Endothelial cell of umbilical vein (primary cell): Measurements from ENCODE around the gene NEU3.

ENCODE experiments used
- CTCF ChIP-seq, 2 donors: IDR thresholded peaks; 1 replicate in 1 of 2; 2 replicates in 1 of 2; pipeline ENCODE4 v1.5.1; 2011; ENCODE audit warnings: low read length in 2 of 2, mild to moderate bottlenecking in 2 of 2, moderate library complexity in 2 of 2, control low read depth in 1 of 2, inconsistent platforms in 1 of 2, low read depth in 1 of 2; ENCODE audit not compliant: insufficient read depth in 1 of 2; ENCODE audit errors: extremely low read depth in 1 of 2
- EZH2 ChIP-seq: IDR thresholded peaks from 2 replicates; pipeline ENCODE4 v1.6.1; 2012; ENCODE audit warnings: borderline replicate concordance, low read depth, mild to moderate bottlenecking, moderate library complexity, low read length, inconsistent platforms; ENCODE audit not compliant: severe bottlenecking
- MAX ChIP-seq: IDR thresholded peaks from 2 replicates; pipeline ENCODE4 v1.6.1; 2011; ENCODE audit not compliant: insufficient read depth, insufficient read length
- MYC ChIP-seq: IDR thresholded peaks from one replicate; pipeline ENCODE4 v1.6.1; 2011; ENCODE audit warnings: mild to moderate bottlenecking, low read depth, low read length
- POLR2A ChIP-seq: IDR thresholded peaks from 2 replicates; pipeline ENCODE4 v1.6.1; 2012; ENCODE audit warnings: low read depth, mild to moderate bottlenecking, control low read depth, low read length
- POLR2AphosphoS5 ChIP-seq: IDR thresholded peaks from 2 replicates; pipeline ENCODE4 v1.6.1; 2012; ENCODE audit warnings: low read depth, mild to moderate bottlenecking, control low read depth, low read length, moderate library complexity; ENCODE audit not compliant: insufficient read depth

GRCh38 chr11:74992852-74993251 is 4.1 kb downstream of the NEU3 start:
- TF ChIP-seq CTCF (IDR thresholded peaks at IDR 0.05; ENCODE audit: extremely low read depth in 1 of 2, insufficient read depth in 1 of 2, low read depth in 1 of 2, low read length in 2 of 2) (no peak), EZH2 (no peak), POLR2AphosphoS5 (no peak), POLR2A (no peak), MYC (no peak), MAX (no peak)
